ENCODE data around the gene SH2B3. TPM values are rescaled to one million over a fixed set of nuclear protein-coding genes. Genes with fewer than 3 reads are reported as not detected.

SH2B3 gene
- total and polyA plus RNA-seq, 2 of the 13 experiments (the other 11 are each of a cell fraction or from before 2014, with no cell fraction given) = 6.8 to 6.9 TPM

DNA sequence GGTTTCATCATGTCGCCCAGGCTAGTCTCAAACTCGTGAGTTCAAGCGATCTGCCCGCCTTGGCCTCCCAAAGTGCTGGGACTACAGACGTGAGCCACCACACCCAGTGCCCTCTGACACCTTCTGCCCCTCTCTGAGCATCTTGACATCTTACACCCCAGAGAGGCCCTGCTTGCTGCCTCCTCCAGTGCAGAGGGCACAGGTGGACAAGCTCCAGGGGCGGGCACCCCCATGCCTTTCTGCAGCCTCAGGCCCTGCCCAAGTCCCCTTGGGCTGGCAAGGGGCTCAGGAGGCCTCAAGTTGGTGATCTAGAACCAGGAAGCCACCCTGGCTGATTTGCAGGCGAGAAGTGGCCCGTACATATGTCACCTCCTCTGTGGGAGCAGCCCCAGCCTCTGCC lies 11.2 kb upstream of the SH2B3 start:
- no peak overlapping the region for H2AFZ ChIP-seq (ENCODE audit: low read length)
- in situ Hi-C loops (cut with HindIII; ENCODE audit: extremely low pct_ligation_motif_present, low pct_unique_long_range_greater_than_20kb) = loop anchor here (10.0 kb wide), 1 partner anchor 280 kb away; no protein-coding TSS in a partner anchor
- DNase-seq (ENCODE audit: low spot score) = no peak
- no peaks in the 10 kb centered on the region for H3K79me2 ChIP-seq (ENCODE audit: insufficient read depth, low read length)
- 19% methylated on average over 7 of the region's 8 CpGs for WGBS (ENCODE audit: low lambda C conversion rate)
- no peaks in the 10 kb centered on the region for H3K9me3 ChIP-seq (ENCODE audit: low read length)
- no peaks in the 10 kb centered on the region for H4K20me1 ChIP-seq (ENCODE audit: insufficient read depth, low read length)
- intact Hi-C loops (cut with micrococcal nuclease; ENCODE audit: unreplicated experiment) = no loop called here
- no peak overlapping the region for H3K4me2 ChIP-seq (ENCODE audit: low read depth, low read length)
- H3K36me3 ChIP-seq (replicated peaks in 1 of 2; ENCODE audit: control insufficient read depth in 1 of 2, insufficient read depth in 2 of 2, low read length in 2 of 2) = no peaks in the 10 kb centered on the region
- no peak for ATAC-seq
- ChIA-PET CTCF (ENCODE audit: low intra/inter-chr PET ratio, low total read pairs) (no interaction called here), POLR2A (no interaction called here)
- no peak overlapping the region for H3K4me3 ChIP-seq (replicated peaks in 1 of 3; ENCODE audit: insufficient read depth in 1 of 3, low read depth in 2 of 3, low read length in 3 of 3)
- peaks cover 34% of the 10 kb centered on the region for H3K4me1 ChIP-seq (ENCODE audit: insufficient read depth, low read length)
- H3K27ac ChIP-seq (ENCODE audit: extremely low read length, insufficient read depth, low read length) = no peak overlapping the region
- FAIRE-seq = no peak
- no peak overlapping the region for H3K9ac ChIP-seq (ENCODE audit: insufficient read depth, low read depth, low read length)
- TF ChIP-seq XBP1 (CRISPR knock-in tag; IDR thresholded peaks at IDR 0.05) = no peak
- no peak for TF ChIP-seq POLR2AphosphoS5 (IDR thresholded peaks at IDR 0.05; ENCODE audit: low read depth, low read length)
- TF ChIP-seq HCFC1 (IDR thresholded peaks at IDR 0.05; ENCODE audit: low read depth, low read length) = no peak
- peaks cover 0 to 4% of the 10 kb centered on the region in 2 experiments; a peak in 3 of 5 replicates for H3K27me3 ChIP-seq (ENCODE audit: control insufficient read depth in 1 of 2, insufficient read depth in 2 of 2, low read length in 2 of 2)
- BruUV-seq (replicated peaks) = no TSS peak

DNA sequence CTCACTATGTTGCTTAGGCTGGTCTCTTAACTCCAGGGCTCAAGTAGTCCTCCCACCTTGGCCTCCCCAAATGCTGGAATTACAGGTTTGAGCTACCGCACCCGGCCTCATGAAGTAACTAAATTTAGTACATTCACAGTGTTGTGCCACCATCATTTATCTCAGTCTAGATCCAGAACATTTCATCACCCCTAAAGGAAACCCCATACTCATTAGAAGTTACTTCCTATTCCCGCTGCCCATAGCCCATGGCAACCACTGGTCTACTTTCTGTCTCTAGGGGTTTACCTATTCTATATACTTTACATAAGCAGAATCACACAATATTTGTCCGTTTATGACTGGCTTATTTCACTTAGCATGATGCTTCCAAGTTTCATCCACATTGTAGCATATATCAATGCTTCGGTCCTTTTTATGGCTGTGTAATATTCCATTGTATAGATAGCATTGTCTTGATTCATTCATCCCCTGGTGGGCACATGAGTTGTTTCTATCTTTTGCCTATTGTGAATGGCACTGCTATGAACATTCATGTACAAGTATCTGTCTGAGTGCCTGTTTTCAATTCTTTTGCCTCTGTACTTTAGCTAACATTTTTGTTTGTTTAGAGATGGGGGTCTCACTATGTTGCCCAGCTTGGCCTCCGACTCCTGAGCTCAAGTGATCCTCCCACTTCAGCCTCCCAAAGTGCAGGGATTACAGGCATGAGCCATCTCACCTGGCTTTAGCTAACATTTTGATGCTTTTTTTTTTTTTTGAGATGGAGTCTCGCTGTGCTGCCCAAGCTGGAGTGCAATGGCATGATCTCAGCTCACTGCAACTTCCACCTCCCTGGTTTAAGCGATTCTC lies 10.2 kb upstream of the SH2B3 start:
- no peak overlapping the region for H3K27ac ChIP-seq (ENCODE audit: extremely low read length, insufficient read depth, low read length)
- ChIA-PET POLR2A (interaction anchor here (1.2 kb wide), 1 partner anchor 9 kb away, joined by 3 read pairs; no protein-coding TSS in a partner anchor), CTCF (ENCODE audit: low intra/inter-chr PET ratio, low total read pairs) (interaction anchor here (2.2 to 2.7 kb wide), 2 partner anchors 56 to 64 kb away, joined by 22 to 31 read pairs; no protein-coding TSS in a partner anchor)
- in situ Hi-C loops (cut with HindIII; ENCODE audit: extremely low pct_ligation_motif_present, low pct_unique_long_range_greater_than_20kb) (loop anchor here (5.0 to 10.0 kb wide), 2 partner anchors 57 to 279 kb away; no protein-coding TSS in a partner anchor), intact Hi-C loops (cut with micrococcal nuclease; ENCODE audit: unreplicated experiment) (loop anchor here (2.0 kb wide), 1 partner anchor 55 kb away; no protein-coding TSS in a partner anchor)
- no TSS peak for BruUV-seq (replicated peaks)
- WGBS (ENCODE audit: low lambda C conversion rate) = 75% methylated on average over 8 of the region's 8 CpGs
- ATAC-seq (no peak), DNase-seq (ENCODE audit: low spot score) (no peak), FAIRE-seq (no peak)
- no peaks in the 10 kb centered on the region for H3K79me2 ChIP-seq (ENCODE audit: insufficient read depth, low read length)
- H3K27me3 ChIP-seq (ENCODE audit: control insufficient read depth in 1 of 2, insufficient read depth in 2 of 2, low read length in 2 of 2) = no peaks in the 10 kb centered on the region; a peak in 2 of 5 replicates
- H4K20me1 ChIP-seq (ENCODE audit: insufficient read depth, low read length) = no peaks in the 10 kb centered on the region
- no peak overlapping the region for H3K4me3 ChIP-seq (replicated peaks in 1 of 3; ENCODE audit: insufficient read depth in 1 of 3, low read depth in 2 of 3, low read length in 3 of 3)
- no peaks in the 10 kb centered on the region for H3K36me3 ChIP-seq (replicated peaks in 1 of 2; ENCODE audit: control insufficient read depth in 1 of 2, insufficient read depth in 2 of 2, low read length in 2 of 2)
- H2AFZ ChIP-seq (ENCODE audit: low read length) = no peak overlapping the region
- peaks cover 45% of the 10 kb centered on the region for H3K4me1 ChIP-seq (ENCODE audit: insufficient read depth, low read length)
- TF ChIP-seq, protein P1, sequence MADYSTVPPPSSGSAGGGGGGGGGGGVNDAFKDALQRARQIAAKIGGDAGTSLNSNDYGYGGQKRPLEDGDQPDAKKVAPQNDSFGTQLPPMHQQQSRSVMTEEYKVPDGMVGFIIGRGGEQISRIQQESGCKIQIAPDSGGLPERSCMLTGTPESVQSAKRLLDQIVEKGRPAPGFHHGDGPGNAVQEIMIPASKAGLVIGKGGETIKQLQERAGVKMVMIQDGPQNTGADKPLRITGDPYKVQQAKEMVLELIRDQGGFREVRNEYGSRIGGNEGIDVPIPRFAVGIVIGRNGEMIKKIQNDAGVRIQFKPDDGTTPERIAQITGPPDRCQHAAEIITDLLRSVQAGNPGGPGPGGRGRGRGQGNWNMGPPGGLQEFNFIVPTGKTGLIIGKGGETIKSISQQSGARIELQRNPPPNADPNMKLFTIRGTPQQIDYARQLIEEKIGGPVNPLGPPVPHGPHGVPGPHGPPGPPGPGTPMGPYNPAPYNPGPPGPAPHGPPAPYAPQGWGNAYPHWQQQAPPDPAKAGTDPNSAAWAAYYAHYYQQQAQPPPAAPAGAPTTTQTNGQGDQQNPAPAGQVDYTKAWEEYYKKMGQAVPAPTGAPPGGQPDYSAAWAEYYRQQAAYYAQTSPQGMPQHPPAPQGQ (CRISPR knock-in tag; IDR thresholded peaks at IDR 0.05; ENCODE audit: borderline replicate concordance) = no peak
- TF ChIP-seq ZNF430 (CRISPR knock-in tag; IDR thresholded peaks at IDR 0.05) (no peak), ZNF121 (CRISPR knock-in tag; IDR thresholded peaks at IDR 0.05) (0 out of 2 replicates have a peak, but pooled peaks have one; percentile 32)
- H3K4me2 ChIP-seq (ENCODE audit: low read depth, low read length) = no peak overlapping the region
- no peak overlapping the region for H3K9ac ChIP-seq (ENCODE audit: insufficient read depth, low read depth, low read length)
- H3K9me3 ChIP-seq (ENCODE audit: low read length) = no peaks in the 10 kb centered on the region

All from HepG2 (cell line).